PC-3 (cell line): ENCODE data around the gene RYR2. TPM values are rescaled to one million over a fixed set of nuclear protein-coding genes. Genes with fewer than 3 reads are reported as not detected.

Experiments used
- ATAC-seq: fragments of 200-7000 bp; cut with Tn5 transposase; 2 replicates; pipeline ENCODE4 v1.9.1; 2020; ENCODE audit warnings: mild to moderate bottlenecking, moderate library complexity
- BruUV-seq: library from RNA; stranded (reverse); fragments of 400-500 nt; replicated peaks from 2 replicates; lab custom pipeline; 2021; lab: Mats Ljungman, UMichigan
- CTCF ChIA-PET: fragments of 300-600 bp; sonication (Branson Sonifier 250); formaldehyde crosslinking; loops from one replicate; lab custom pipeline; 2022; ENCODE audit warnings: antibody characterized with exemption; lab: Charles Lee
- POLR2A ChIA-PET: fragments of 300-600 bp; sonication (Branson Sonifier 250); formaldehyde crosslinking; loops from one replicate; lab custom pipeline; 2022; ENCODE audit warnings: antibody characterized with exemption; ENCODE audit not compliant: unreplicated experiment; lab: Charles Lee
- DNase-seq: peaks from one replicate; pipeline ENCODE4 v3.0.0-alpha.2; 2015
- H2AFZ ChIP-seq: fragments of 300-600 bp; sonication (generic); 2 replicates; pipeline ENCODE4 v1.6.0; 2016; ENCODE audit warnings: antibody characterized with exemption, low read length
- H3F3A ChIP-seq: fragments of 300-600 bp; sonication (generic); one replicate; pipeline ENCODE4 v1.6.0; 2017; ENCODE audit warnings: antibody characterized with exemption, low read length, control low read depth, mild to moderate bottlenecking; ENCODE audit not compliant: unreplicated experiment
- H3K27ac ChIP-seq: fragments of 300-600 bp; sonication (generic); 2 replicates; pipeline ENCODE4 v1.5.1; 2016; ENCODE audit warnings: mild to moderate bottlenecking, low read length
- H3K27me3 ChIP-seq: fragments of 300-600 bp; sonication (generic); 2 replicates; pipeline ENCODE4 v1.6.1; 2016; ENCODE audit warnings: low read length, mixed read lengths
- H3K36me3 ChIP-seq: fragments of 300-600 bp; sonication (generic); 2 replicates; pipeline ENCODE4 v1.6.1; 2016; ENCODE audit warnings: low read depth, mixed run types, low read length, mixed read lengths
- H3K4me1 ChIP-seq: fragments of 300-600 bp; sonication (generic); 2 replicates; pipeline ENCODE4 v1.5.1; 2016; ENCODE audit warnings: low read length; ENCODE audit not compliant: insufficient read depth
- H3K4me2 ChIP-seq: fragments of 300-600 bp; sonication (generic); 2 replicates; pipeline ENCODE4 v1.6.0; 2016; ENCODE audit warnings: low read length
- H3K4me3 ChIP-seq: fragments of 300-600 bp; sonication (generic); 2 replicates; pipeline ENCODE4 v1.5.1; 2016; ENCODE audit warnings: mild to moderate bottlenecking, low read length, mixed read lengths
- H3K79me2 ChIP-seq: fragments of 300-600 bp; sonication (generic); 2 replicates; pipeline ENCODE4 v1.6.1; 2017; ENCODE audit warnings: low read length, mixed read lengths
- H3K9ac ChIP-seq: fragments of 300-600 bp; sonication (generic); 2 replicates; pipeline ENCODE4 v1.6.0; 2016; ENCODE audit warnings: mild to moderate bottlenecking, low read length
- H3K9me2 ChIP-seq: fragments of 300-600 bp; sonication (generic); replicated peaks from 2 replicates; pipeline ENCODE4 v1.6.1; 2016; ENCODE audit warnings: mixed run types, low read length, mixed read lengths
- H3K9me3 ChIP-seq: fragments of 300-600 bp; sonication (generic); 2 replicates; pipeline ENCODE4 v1.6.1; 2016; ENCODE audit warnings: low read length, mixed read lengths
- H4K20me1 ChIP-seq: fragments of 300-600 bp; sonication (generic); 2 replicates; pipeline ENCODE4 v1.6.1; 2016; ENCODE audit warnings: low read length, mixed read lengths
- EZH2 ChIP-seq: fragments of 300-600 bp; sonication (generic); IDR thresholded peaks from one replicate; pipeline ENCODE4 v1.6.1; 2017; ENCODE audit warnings: antibody characterized with exemption, mild to moderate bottlenecking, low read length; ENCODE audit not compliant: unreplicated experiment
- EZH2phosphoT487 ChIP-seq: fragments of 300-600 bp; sonication (generic); IDR thresholded peaks from 2 replicates; pipeline ENCODE4 v1.6.1; 2018; ENCODE audit warnings: mild to moderate bottlenecking, antibody characterized with exemption, low read length, borderline replicate concordance
- intact Hi-C: fragments of 100-400 bp; cut with micrococcal nuclease; formaldehyde crosslinking; loops from 2 replicates; pipeline ENCODE4 v1.9.0; 2023
- total RNA-seq: library from RNA; depleted of rRNA; stranded (reverse); fragments of >200 nt; gene quantifications from 2 replicates; pipeline ENCODE4 v1.2.3, GENCODE V29; 2014
- TF ChIP-seq, protein P1 (sequence below): fragments of 300-600 bp; sonication (generic); conservative IDR thresholded peaks from 2 replicates; pipeline ENCODE4 v1.5.1; 2017; ENCODE audit warnings: antibody characterized with exemption, low read depth, mild to moderate bottlenecking, low read length

The RYR2 gene
- total RNA-seq, 1 experiment from 2014 or later = not detected

- no peaks in the 10 kb centered on the region for H3K27me3 ChIP-seq
- no peak overlapping the region for H3K27ac ChIP-seq
- H3K4me3 ChIP-seq = no peak overlapping the region
- H3K79me2 ChIP-seq = no peaks in the 10 kb centered on the region
- no TSS peak for BruUV-seq
- H3K36me3 ChIP-seq = no peaks in the 10 kb centered on the region
- no peaks in the 10 kb centered on the region for H3K9me2 ChIP-seq
- CTCF ChIA-PET = no interaction called here
- TF ChIP-seq EZH2phosphoT487 = no peak
- TF ChIP-seq EZH2 = no peak
- TF ChIP-seq, protein P1, sequence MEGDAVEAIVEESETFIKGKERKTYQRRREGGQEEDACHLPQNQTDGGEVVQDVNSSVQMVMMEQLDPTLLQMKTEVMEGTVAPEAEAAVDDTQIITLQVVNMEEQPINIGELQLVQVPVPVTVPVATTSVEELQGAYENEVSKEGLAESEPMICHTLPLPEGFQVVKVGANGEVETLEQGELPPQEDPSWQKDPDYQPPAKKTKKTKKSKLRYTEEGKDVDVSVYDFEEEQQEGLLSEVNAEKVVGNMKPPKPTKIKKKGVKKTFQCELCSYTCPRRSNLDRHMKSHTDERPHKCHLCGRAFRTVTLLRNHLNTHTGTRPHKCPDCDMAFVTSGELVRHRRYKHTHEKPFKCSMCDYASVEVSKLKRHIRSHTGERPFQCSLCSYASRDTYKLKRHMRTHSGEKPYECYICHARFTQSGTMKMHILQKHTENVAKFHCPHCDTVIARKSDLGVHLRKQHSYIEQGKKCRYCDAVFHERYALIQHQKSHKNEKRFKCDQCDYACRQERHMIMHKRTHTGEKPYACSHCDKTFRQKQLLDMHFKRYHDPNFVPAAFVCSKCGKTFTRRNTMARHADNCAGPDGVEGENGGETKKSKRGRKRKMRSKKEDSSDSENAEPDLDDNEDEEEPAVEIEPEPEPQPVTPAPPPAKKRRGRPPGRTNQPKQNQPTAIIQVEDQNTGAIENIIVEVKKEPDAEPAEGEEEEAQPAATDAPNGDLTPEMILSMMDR = no peak
- intact Hi-C loops = no loop called here
- DNase-seq (no peak), ATAC-seq (no peak)
- H4K20me1 ChIP-seq = no peaks in the 10 kb centered on the region
- no peak overlapping the region for H3K4me2 ChIP-seq
- POLR2A ChIA-PET = no interaction called here
- H3K9me3 ChIP-seq = no peaks in the 10 kb centered on the region
- H3K4me1 ChIP-seq = no peaks in the 10 kb centered on the region
- no peak overlapping the region for H3K9ac ChIP-seq
- H2AFZ ChIP-seq = no peak overlapping the region
- no peaks in the 10 kb centered on the region for H3F3A ChIP-seq
Observed at GRCh38 chr1:237789619-237790018, 747.6 kb downstream of the RYR2 start.

DNA sequence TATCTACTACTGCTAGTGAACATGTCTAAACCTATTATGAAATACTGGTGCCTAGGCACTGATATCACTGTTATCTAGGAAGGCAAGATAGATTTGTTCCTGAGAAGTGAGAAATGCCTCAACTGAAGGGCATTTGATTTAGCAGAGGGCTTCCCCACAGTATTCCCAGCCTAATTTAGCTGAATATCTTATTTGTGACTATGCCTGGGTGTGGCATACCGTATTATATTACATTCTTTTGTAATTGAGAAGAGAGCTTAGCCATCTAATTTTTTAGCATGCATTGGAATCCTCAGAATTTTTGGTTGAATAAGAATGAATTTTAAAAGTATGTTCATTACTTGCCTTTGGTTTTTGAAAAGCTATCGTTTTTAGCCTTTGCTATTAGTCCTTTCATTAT lies 749.6 kb downstream of the RYR2 start:
- no peak for DNase-seq
- Histone ChIP-seq H3K27me3 (no peaks in the 10 kb centered on the region), H4K20me1 (no peaks in the 10 kb centered on the region), H3K9me2 (no peaks in the 10 kb centered on the region), H2AFZ (no peak overlapping the region), H3K36me3 (no peaks in the 10 kb centered on the region), H3K4me2 (no peak overlapping the region), H3K79me2 (no peaks in the 10 kb centered on the region), H3K4me3 (no peak overlapping the region), H3K27ac (no peak overlapping the region), H3K9ac (no peak overlapping the region), H3K4me1 (no peaks in the 10 kb centered on the region), H3K9me3 (no peaks in the 10 kb centered on the region), H3F3A (no peaks in the 10 kb centered on the region)
- TF ChIP-seq EZH2phosphoT487 (no peak), EZH2 (no peak)
- TF ChIP-seq, protein P1 = no peak
- CTCF ChIA-PET = no interaction called here
- intact Hi-C loops = no loop called here
- no peak for ATAC-seq
- POLR2A ChIA-PET = no interaction called here
- no TSS peak for BruUV-seq

DNA sequence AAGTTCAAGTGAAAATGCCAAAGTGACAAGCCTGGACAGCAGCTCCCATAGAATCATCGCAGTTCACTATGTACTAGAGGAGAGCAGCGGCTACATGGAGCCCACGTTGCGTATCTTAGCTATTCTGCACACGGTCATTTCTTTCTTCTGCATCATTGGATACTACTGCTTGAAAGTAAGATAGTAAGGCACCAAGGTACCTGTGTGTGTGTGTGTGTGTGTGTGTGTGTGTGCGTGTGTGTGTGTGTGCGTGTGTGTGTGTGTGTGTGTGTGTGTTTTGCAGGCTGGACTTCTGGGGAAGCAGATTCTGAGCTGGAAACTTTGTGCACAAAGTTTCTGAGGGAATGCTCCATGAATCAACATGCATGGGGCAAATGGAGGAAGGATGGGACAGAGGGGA lies 750.2 kb downstream of the RYR2 start:
- Histone ChIP-seq H3K9me3 (no peaks in the 10 kb centered on the region), H4K20me1 (no peaks in the 10 kb centered on the region), H3K27ac (no peak overlapping the region), H3K36me3 (no peaks in the 10 kb centered on the region), H3F3A (no peaks in the 10 kb centered on the region), H3K27me3 (no peaks in the 10 kb centered on the region), H3K9ac (no peak overlapping the region), H3K79me2 (no peaks in the 10 kb centered on the region), H3K4me1 (no peaks in the 10 kb centered on the region), H2AFZ (no peak overlapping the region), H3K9me2 (no peaks in the 10 kb centered on the region), H3K4me2 (no peak overlapping the region), H3K4me3 (no peak overlapping the region)
- CTCF ChIA-PET = no interaction called here
- BruUV-seq = no TSS peak
- POLR2A ChIA-PET = no interaction called here
- no peak for ATAC-seq
- intact Hi-C loops = no loop called here
- no peak for DNase-seq
- TF ChIP-seq EZH2phosphoT487 (no peak), EZH2 (no peak)
- TF ChIP-seq, protein P1 = no peak
